Smooth muscle cell (in vitro differentiated cells): ENCODE results near the gene ASB7. TPM values are rescaled to one million over a fixed set of nuclear protein-coding genes. Genes with fewer than 3 reads are reported as not detected.

ENCODE experiments used
- DNase-seq: peaks from one replicate; lab custom pipeline; 2025; ENCODE audit not compliant: unreplicated experiment; lab: John Stamatoyannopoulos, UW
- H2AFZ ChIP-seq: fragments of 200-600 bp; sonication (generic); 2 replicates; pipeline ENCODE4 v1.6.0; 2016; ENCODE audit warnings: antibody characterized with exemption, low read depth, mild to moderate bottlenecking
- H3F3A ChIP-seq: fragments of 200-600 bp; sonication (generic); 2 replicates; pipeline ENCODE4 v1.6.0; 2017; ENCODE audit warnings: antibody characterized with exemption, low read depth
- H3K27ac ChIP-seq: fragments of 200-600 bp; sonication (generic); 2 replicates; pipeline ENCODE4 v1.5.1; 2016; ENCODE audit warnings: low read depth, mild to moderate bottlenecking
- H3K27me3 ChIP-seq: fragments of 200-600 bp; sonication (generic); 2 replicates; pipeline ENCODE4 v1.6.1; 2016; ENCODE audit warnings: low read depth, mild to moderate bottlenecking
- H3K36me3 ChIP-seq: fragments of 200-600 bp; sonication (generic); 2 replicates; pipeline ENCODE4 v1.5.1; 2016; ENCODE audit warnings: low read depth
- H3K4me1 ChIP-seq: fragments of 200-600 bp; sonication (generic); 2 replicates; pipeline ENCODE4 v1.5.1; 2016; ENCODE audit warnings: low read depth
- H3K4me2 ChIP-seq: fragments of 200-600 bp; sonication (generic); 2 replicates; pipeline ENCODE4 v1.6.0; 2016; ENCODE audit warnings: mild to moderate bottlenecking
- H3K4me3 ChIP-seq: fragments of 200-600 bp; sonication (generic); 2 replicates; pipeline ENCODE4 v1.5.1; 2016; ENCODE audit warnings: mild to moderate bottlenecking
- H3K79me2 ChIP-seq: fragments of 200-600 bp; sonication (generic); 2 replicates; pipeline ENCODE4 v1.6.0; 2016; ENCODE audit warnings: low read depth, mild to moderate bottlenecking
- H3K9ac ChIP-seq: fragments of 200-600 bp; sonication (generic); 2 replicates; pipeline ENCODE4 v1.6.0; 2016; ENCODE audit warnings: low read depth
- H3K9me3 ChIP-seq: fragments of 200-600 bp; sonication (generic); replicated peaks from 2 replicates; pipeline ENCODE4 v1.5.1; 2016; ENCODE audit warnings: low read depth
- H4K20me1 ChIP-seq: fragments of 200-600 bp; sonication (generic); 2 replicates; pipeline ENCODE4 v1.6.0; 2016; ENCODE audit warnings: low read depth
- WGBS: methylation state at CpG from one replicate; pipeline ENCODE4 v1.1.7; 2016; ENCODE audit warnings: low lambda C conversion rate; 5-methylcytosine and 5-hydroxymethylcytosine counted together
- polyA plus RNA-seq: library from polyadenylated mRNA; unstranded; fragments of >200 nt; fragmentation: Nextera tagmentation; extraction: Ambion mirVana; gene quantifications from 2 replicates; pipeline ENCODE4 v1.2.1, GENCODE V29; 2016
- total RNA-seq: library from RNA; depleted of rRNA; stranded (reverse); fragments of >200 nt; gene quantifications from 2 replicates; pipeline ENCODE4 v1.2.3, GENCODE V29; 2014
- TF ChIP-seq, protein P1 (sequence below): fragments of 200-600 bp; sonication (generic); IDR thresholded peaks from 2 replicates; pipeline ENCODE4 v1.5.1; 2017; ENCODE audit warnings: borderline replicate concordance, mild to moderate bottlenecking, antibody characterized with exemption; ENCODE audit not compliant: insufficient read depth, poor library complexity, severe bottlenecking

The ASB7 gene
- total and polyA plus RNA-seq, 2 experiments from 2014 or later = 6.2 to 9.5 TPM

- DNase-seq = no peak
- 75% methylated on average over 2 of the region's 2 CpGs for WGBS
- H3K9ac ChIP-seq = no peak overlapping the region
- no peak overlapping the region for H3K27ac ChIP-seq
- no peaks in the 10 kb centered on the region for H3K27me3 ChIP-seq
- H4K20me1 ChIP-seq = no peaks in the 10 kb centered on the region
- peaks cover under 1% of the 10 kb centered on the region for H3F3A ChIP-seq
- TF ChIP-seq, protein P1, sequence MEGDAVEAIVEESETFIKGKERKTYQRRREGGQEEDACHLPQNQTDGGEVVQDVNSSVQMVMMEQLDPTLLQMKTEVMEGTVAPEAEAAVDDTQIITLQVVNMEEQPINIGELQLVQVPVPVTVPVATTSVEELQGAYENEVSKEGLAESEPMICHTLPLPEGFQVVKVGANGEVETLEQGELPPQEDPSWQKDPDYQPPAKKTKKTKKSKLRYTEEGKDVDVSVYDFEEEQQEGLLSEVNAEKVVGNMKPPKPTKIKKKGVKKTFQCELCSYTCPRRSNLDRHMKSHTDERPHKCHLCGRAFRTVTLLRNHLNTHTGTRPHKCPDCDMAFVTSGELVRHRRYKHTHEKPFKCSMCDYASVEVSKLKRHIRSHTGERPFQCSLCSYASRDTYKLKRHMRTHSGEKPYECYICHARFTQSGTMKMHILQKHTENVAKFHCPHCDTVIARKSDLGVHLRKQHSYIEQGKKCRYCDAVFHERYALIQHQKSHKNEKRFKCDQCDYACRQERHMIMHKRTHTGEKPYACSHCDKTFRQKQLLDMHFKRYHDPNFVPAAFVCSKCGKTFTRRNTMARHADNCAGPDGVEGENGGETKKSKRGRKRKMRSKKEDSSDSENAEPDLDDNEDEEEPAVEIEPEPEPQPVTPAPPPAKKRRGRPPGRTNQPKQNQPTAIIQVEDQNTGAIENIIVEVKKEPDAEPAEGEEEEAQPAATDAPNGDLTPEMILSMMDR = no peak
- H3K4me3 ChIP-seq = no peak overlapping the region
- H3K4me2 ChIP-seq = no peak overlapping the region
- H3K36me3 ChIP-seq = no peaks in the 10 kb centered on the region
- no peak overlapping the region for H2AFZ ChIP-seq
- H3K79me2 ChIP-seq = no peaks in the 10 kb centered on the region
- H3K9me3 ChIP-seq = no peaks in the 10 kb centered on the region
- H3K4me1 ChIP-seq = no peaks in the 10 kb centered on the region
Measured at GRCh38 chr15:100559330-100559729, 43.1 kb upstream of the ASB7 start.

DNA sequence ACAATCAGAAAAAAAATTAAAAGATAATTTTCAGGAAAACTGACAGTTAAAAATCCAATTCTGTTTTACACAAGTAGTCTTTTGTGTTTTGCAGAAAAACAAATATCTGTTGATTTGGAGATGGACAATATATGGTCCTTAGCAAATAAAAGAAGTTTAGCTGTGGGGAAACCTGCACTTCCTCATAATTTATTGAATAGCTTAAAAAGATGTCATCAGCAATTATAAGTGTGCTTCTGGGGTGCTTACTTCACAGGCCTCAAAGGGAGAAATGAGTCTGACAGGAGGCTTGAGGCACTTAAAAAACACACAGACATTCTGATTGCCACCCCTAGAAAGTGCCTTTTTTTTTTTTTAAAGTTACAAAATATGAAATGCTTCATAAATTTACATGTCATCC lies 42.1 kb upstream of the ASB7 start:
- no peak for DNase-seq
- H3K9ac ChIP-seq = no peak overlapping the region
- H3K27ac ChIP-seq = no peak overlapping the region
- no peak overlapping the region for H3K4me3 ChIP-seq
- no peaks in the 10 kb centered on the region for H3K4me1 ChIP-seq
- H3F3A ChIP-seq = peaks cover 7% of the 10 kb centered on the region
- no peak overlapping the region for H3K4me2 ChIP-seq
- TF ChIP-seq, protein P1 = no peak
- no peaks in the 10 kb centered on the region for H3K36me3 ChIP-seq
- no peak overlapping the region for H2AFZ ChIP-seq
- no peaks in the 10 kb centered on the region for H4K20me1 ChIP-seq
- H3K27me3 ChIP-seq = no peaks in the 10 kb centered on the region
- H3K9me3 ChIP-seq = no peaks in the 10 kb centered on the region
- H3K79me2 ChIP-seq = no peaks in the 10 kb centered on the region

GRCh38 chr15:100565591-100565990 lies 36.8 kb upstream of the ASB7 start:
- Histone ChIP-seq H3K27me3 (no peaks in the 10 kb centered on the region), H3F3A (peaks cover 19% of the 10 kb centered on the region), H3K27ac (no peak overlapping the region), H3K36me3 (no peaks in the 10 kb centered on the region), H3K79me2 (no peaks in the 10 kb centered on the region), H4K20me1 (no peaks in the 10 kb centered on the region), H3K4me2 (no peak overlapping the region), H3K9ac (no peak overlapping the region), H2AFZ (no peak overlapping the region), H3K9me3 (no peaks in the 10 kb centered on the region), H3K4me1 (peaks cover 3% of the 10 kb centered on the region), H3K4me3 (no peak overlapping the region)
- no peak for DNase-seq
- TF ChIP-seq, protein P1 = no peak
- WGBS = 92% methylated on average over 3 of the region's 3 CpGs

GRCh38 chr15:100566850-100567628 lies 35.4 kb upstream of the ASB7 start:
- 94% methylated on average over 6 of the region's 6 CpGs for WGBS
- Histone ChIP-seq H3K4me1 (peaks cover 3% of the 10 kb centered on the region), H3F3A (peaks cover 22% of the 10 kb centered on the region), H3K4me2 (no peak overlapping the region), H3K27ac (no peak overlapping the region), H3K9me3 (no peaks in the 10 kb centered on the region), H3K9ac (no peak overlapping the region), H2AFZ (no peak overlapping the region), H3K27me3 (no peaks in the 10 kb centered on the region), H3K79me2 (no peaks in the 10 kb centered on the region), H4K20me1 (no peaks in the 10 kb centered on the region), H3K36me3 (no peaks in the 10 kb centered on the region), H3K4me3 (no peak overlapping the region)
- TF ChIP-seq, protein P1 = no peak
- DNase-seq = no peak
